ENCODE data around the gene SIAH3. TPM values are rescaled to one million over a fixed set of nuclear protein-coding genes. Genes with fewer than 3 reads are reported as not detected.

Gene SIAH3
- total and polyA plus RNA-seq, 2 experiments from 2014 or later, result 0.13 to 0.17 TPM

- TF ChIP-seq, protein P1, sequence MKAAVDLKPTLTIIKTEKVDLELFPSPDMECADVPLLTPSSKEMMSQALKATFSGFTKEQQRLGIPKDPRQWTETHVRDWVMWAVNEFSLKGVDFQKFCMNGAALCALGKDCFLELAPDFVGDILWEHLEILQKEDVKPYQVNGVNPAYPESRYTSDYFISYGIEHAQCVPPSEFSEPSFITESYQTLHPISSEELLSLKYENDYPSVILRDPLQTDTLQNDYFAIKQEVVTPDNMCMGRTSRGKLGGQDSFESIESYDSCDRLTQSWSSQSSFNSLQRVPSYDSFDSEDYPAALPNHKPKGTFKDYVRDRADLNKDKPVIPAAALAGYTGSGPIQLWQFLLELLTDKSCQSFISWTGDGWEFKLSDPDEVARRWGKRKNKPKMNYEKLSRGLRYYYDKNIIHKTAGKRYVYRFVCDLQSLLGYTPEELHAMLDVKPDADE (IDR thresholded peaks at IDR 0.05), result no peak
Observed at GRCh38 chr13:45850027-45850613, 1.4 kb downstream of the SIAH3 start (continued).

DNA sequence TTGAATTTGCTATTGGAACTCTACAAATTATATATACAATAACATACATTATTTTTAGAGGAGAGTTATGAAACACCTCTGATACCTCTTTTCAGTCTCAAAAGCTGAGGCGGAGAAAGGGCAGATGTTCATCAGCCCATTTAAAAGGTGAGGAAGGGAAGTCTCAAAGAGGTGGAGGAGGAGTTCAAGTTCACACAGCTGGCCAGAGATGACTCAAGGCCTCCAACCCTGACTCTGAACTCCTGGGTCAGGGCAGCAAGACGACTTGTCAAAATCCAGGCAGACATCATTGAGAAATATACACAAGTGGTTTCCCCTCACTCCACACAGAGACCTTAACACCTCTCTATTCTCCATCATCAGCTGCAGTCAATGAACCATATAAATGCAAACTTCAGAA is 2.1 kb downstream of the SIAH3 start:
- H3K4me1 Mint-ChIP-seq, result peaks cover 55% of the 10 kb centered on the region
- H4K20me1 ChIP-seq (replicated peaks; ENCODE audit: insufficient read depth), result no peaks in the 10 kb centered on the region
- peak overlapping the region; percentile 75; the same call in 1 of the 3 replicates for H3K4me3 Mint-ChIP-seq
- H3K36me3 ChIP-seq (ENCODE audit: insufficient read depth), result no peaks in the 10 kb centered on the region
- ATAC-seq (no peak), DNase-seq (ENCODE audit: low spot score) (no peak)
- H3K27me3 ChIP-seq (ENCODE audit: insufficient read depth), result peaks cover 35% of the 10 kb centered on the region
- H3K27me3 Mint-ChIP-seq (ENCODE audit: insufficient read depth, low read depth, poor library complexity), result peaks cover 30% of the 10 kb centered on the region
- no peaks in the 10 kb centered on the region for H3F3A ChIP-seq (replicated peaks; ENCODE audit: low read depth)
- no peak overlapping the region for H3K27ac Mint-ChIP-seq
- H3K36me3 Mint-ChIP-seq (ENCODE audit: low read depth), result peaks cover 3% of the 10 kb centered on the region; the same call in 1 of the 3 replicates
- no peaks in the 10 kb centered on the region for H3K9me2 ChIP-seq (ENCODE audit: insufficient read depth)
- no peak overlapping the region for H3K4me3 ChIP-seq
- peaks cover 35% of the 10 kb centered on the region for H3K4me1 ChIP-seq (ENCODE audit: insufficient read depth)
- H3K79me2 ChIP-seq (replicated peaks; ENCODE audit: insufficient read depth), result no peaks in the 10 kb centered on the region
- no peak overlapping the region for H2AFZ ChIP-seq
- peaks cover 6% of the 10 kb centered on the region; the same call in 2 of the 3 replicates for H3K9me3 Mint-ChIP-seq
- 0 out of 2 replicates have a peak overlapping the region, but pooled peaks have one; percentile 86 for H3K4me2 ChIP-seq
- no peak overlapping the region for H3K27ac ChIP-seq (ENCODE audit: low read depth)
- TF ChIP-seq, protein P2, sequence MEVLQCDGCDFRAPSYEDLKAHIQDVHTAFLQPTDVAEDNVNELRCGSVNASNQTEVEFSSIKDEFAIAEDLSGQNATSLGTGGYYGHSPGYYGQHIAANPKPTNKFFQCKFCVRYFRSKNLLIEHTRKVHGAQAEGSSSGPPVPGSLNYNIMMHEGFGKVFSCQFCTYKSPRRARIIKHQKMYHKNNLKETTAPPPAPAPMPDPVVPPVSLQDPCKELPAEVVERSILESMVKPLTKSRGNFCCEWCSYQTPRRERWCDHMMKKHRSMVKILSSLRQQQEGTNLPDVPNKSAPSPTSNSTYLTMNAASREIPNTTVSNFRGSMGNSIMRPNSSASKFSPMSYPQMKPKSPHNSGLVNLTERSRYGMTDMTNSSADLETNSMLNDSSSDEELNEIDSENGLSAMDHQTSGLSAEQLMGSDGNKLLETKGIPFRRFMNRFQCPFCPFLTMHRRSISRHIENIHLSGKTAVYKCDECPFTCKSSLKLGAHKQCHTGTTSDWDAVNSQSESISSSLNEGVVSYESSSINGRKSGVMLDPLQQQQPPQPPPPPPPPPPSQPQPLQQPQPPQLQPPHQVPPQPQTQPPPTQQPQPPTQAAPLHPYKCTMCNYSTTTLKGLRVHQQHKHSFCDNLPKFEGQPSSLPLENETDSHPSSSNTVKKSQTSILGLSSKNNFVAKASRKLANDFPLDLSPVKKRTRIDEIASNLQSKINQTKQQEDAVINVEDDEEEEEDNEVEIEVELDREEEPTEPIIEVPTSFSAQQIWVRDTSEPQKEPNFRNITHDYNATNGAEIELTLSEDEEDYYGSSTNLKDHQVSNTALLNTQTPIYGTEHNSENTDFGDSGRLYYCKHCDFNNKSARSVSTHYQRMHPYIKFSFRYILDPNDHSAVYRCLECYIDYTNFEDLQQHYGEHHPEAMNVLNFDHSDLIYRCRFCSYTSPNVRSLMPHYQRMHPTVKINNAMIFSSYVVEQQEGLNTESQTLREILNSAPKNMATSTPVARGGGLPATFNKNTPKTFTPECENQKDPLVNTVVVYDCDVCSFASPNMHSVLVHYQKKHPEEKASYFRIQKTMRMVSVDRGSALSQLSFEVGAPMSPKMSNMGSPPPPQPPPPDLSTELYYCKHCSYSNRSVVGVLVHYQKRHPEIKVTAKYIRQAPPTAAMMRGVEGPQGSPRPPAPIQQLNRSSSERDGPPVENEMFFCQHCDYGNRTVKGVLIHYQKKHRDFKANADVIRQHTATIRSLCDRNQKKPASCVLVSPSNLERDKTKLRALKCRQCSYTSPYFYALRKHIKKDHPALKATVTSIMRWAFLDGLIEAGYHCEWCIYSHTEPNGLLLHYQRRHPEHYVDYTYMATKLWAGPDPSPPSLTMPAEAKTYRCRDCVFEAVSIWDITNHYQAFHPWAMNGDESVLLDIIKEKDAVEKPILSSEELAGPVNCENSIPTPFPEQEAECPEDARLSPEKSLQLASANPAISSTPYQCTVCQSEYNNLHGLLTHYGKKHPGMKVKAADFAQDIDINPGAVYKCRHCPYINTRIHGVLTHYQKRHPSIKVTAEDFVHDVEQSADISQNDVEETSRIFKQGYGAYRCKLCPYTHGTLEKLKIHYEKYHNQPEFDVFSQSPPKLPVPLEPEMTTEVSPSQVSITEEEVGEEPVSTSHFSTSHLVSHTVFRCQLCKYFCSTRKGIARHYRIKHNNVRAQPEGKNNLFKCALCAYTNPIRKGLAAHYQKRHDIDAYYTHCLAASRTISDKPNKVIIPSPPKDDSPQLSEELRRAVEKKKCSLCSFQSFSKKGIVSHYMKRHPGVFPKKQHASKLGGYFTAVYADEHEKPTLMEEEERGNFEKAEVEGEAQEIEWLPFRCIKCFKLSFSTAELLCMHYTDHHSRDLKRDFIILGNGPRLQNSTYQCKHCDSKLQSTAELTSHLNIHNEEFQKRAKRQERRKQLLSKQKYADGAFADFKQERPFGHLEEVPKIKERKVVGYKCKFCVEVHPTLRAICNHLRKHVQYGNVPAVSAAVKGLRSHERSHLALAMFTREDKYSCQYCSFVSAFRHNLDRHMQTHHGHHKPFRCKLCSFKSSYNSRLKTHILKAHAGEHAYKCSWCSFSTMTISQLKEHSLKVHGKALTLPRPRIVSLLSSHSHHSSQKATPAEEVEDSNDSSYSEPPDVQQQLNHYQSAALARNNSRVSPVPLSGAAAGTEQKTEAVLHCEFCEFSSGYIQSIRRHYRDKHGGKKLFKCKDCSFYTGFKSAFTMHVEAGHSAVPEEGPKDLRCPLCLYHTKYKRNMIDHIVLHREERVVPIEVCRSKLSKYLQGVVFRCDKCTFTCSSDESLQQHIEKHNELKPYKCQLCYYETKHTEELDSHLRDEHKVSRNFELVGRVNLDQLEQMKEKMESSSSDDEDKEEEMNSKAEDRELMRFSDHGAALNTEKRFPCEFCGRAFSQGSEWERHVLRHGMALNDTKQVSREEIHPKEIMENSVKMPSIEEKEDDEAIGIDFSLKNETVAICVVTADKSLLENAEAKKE (CRISPR knock-in tag; IDR thresholded peaks at IDR 0.05), result no peak

All from GM23338 (cell line).